ENCODE measurements around the gene ACOX2. TPM values are rescaled to one million over a fixed set of nuclear protein-coding genes. Genes with fewer than 3 reads are reported as not detected.
A peak's percentile ranks its signal among the peaks of the same experiment; 100 is the strongest.

ACOX2 gene
- total RNA-seq, 2 donors from 2014 or later, result 2.3 to 5.9 TPM

DNA sequence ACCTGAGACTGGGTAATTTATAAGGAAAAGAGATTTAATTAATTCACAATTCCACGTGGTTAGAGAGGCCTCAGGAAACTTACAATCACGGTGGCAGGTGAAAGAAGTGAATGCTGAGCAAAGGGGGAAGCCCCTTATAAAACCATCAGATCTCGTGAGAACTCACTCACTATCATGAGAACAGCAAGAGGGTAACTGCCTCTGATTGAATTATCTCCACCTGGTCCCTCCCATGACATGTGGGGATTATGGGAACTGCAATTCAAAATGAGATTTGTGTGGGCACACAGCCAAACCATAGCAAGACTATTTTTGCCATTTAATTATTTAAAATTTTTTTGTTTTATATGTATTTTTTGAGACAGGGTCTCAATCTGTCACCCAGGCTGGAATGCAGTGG is 72.1 kb downstream of the ACOX2 start:
- no peak for TF ChIP-seq POLR2A (IDR thresholded peaks at IDR 0.05)
- TF ChIP-seq, protein P1, sequence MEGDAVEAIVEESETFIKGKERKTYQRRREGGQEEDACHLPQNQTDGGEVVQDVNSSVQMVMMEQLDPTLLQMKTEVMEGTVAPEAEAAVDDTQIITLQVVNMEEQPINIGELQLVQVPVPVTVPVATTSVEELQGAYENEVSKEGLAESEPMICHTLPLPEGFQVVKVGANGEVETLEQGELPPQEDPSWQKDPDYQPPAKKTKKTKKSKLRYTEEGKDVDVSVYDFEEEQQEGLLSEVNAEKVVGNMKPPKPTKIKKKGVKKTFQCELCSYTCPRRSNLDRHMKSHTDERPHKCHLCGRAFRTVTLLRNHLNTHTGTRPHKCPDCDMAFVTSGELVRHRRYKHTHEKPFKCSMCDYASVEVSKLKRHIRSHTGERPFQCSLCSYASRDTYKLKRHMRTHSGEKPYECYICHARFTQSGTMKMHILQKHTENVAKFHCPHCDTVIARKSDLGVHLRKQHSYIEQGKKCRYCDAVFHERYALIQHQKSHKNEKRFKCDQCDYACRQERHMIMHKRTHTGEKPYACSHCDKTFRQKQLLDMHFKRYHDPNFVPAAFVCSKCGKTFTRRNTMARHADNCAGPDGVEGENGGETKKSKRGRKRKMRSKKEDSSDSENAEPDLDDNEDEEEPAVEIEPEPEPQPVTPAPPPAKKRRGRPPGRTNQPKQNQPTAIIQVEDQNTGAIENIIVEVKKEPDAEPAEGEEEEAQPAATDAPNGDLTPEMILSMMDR (IDR thresholded peaks at IDR 0.05), result no peak
- no peak for DNase-seq
- H3K4me1 ChIP-seq, result peaks cover 13% of the 10 kb centered on the region
- no peak overlapping the region for H3K27ac ChIP-seq
- ATAC-seq, result no peak
- no peaks in the 10 kb centered on the region for H3K36me3 ChIP-seq (replicated peaks in 1 of 2; ENCODE audit: insufficient read depth in 1 of 2, low read depth in 2 of 2)
- no peaks in the 10 kb centered on the region for H3K9me3 ChIP-seq
- intact Hi-C loops (cut with DNase I), result no loop called here
- H3K27me3 ChIP-seq, result no peaks in the 10 kb centered on the region
- H3K4me3 ChIP-seq, result no peak overlapping the region
- 67 to 71% methylated on average over 3 of the region's 3 CpGs for WGBS, 2 donors

DNA sequence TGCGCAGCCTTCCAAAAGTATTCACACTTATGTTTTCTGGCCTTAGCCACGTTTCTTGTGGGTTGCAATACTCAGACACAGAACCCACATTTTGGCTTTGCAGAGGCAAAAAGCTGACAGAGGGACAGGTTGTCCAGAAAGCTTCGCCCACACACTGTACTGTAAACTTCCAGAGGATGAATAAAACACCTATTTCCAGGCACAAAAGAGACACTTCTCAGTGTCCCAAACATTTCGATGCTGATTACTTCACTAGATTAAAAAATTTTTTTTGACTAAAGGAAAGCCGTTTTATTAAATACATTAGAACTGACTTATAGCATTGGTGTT is 73.1 kb downstream of the ACOX2 start:
- TF ChIP-seq, protein P1 (IDR thresholded peaks at IDR 0.05), result no peak
- TF ChIP-seq POLR2A (IDR thresholded peaks at IDR 0.05), result no peak
- intact Hi-C loops (cut with DNase I), result no loop called here
- 31 to 33% methylated on average over 5 of the region's 5 CpGs for whole genome bisulfite sequencing, 2 donors
- ATAC-seq, result no peak
- Histone ChIP-seq H3K27ac (no peak overlapping the region), H3K4me3 (no peak overlapping the region), H3K4me1 (peaks cover 13% of the 10 kb centered on the region), H3K9me3 (no peaks in the 10 kb centered on the region), H3K27me3 (no peaks in the 10 kb centered on the region), H3K36me3 (replicated peaks in 1 of 2; ENCODE audit: insufficient read depth in 1 of 2, low read depth in 2 of 2) (no peaks in the 10 kb centered on the region)
- DNase-seq, result no peak

GRCh38 chr3:58463181-58463941 is 73.6 kb downstream of the ACOX2 start:
- Histone ChIP-seq H3K27me3 (no peaks in the 10 kb centered on the region), H3K36me3 (replicated peaks in 1 of 2; ENCODE audit: insufficient read depth in 1 of 2, low read depth in 2 of 2) (no peaks in the 10 kb centered on the region), H3K4me1 (peaks cover 13% of the 10 kb centered on the region), H3K9me3 (no peaks in the 10 kb centered on the region), H3K27ac (no peak overlapping the region), H3K4me3 (no peak overlapping the region)
- WGBS, 2 donors, result 8 to 11% methylated on average over 12 to 18 of the region's 18 CpGs
- TF ChIP-seq POLR2A (IDR thresholded peaks at IDR 0.05), result no peak
- TF ChIP-seq, protein P1 (IDR thresholded peaks at IDR 0.05), result peak; percentile 70 to 83 (median 75)
- ATAC-seq (peak; percentile 84), DNase-seq (peak; percentile 73 to 80 (median 78))
- intact Hi-C loops (cut with DNase I), result no loop called here

DNA sequence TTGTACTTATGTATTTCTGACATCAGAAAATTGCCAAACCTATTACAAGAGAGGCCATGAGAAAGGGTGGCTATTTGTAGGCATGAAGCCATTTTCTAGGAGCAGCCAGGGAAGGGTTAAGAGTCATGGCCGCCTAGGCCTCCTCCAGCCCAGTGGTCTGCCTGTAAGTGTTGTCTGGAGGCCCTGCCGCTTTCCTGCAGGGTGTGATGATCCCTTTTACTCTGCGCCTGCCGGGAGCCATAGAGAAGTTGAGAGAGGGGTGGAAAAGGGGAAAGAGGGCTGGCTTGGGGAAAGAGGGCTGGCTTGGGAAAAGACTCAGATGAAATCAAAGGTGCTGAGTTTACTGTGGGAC is 74.2 kb downstream of the ACOX2 start:
- Histone ChIP-seq H3K36me3 (replicated peaks in 1 of 2; ENCODE audit: insufficient read depth in 1 of 2, low read depth in 2 of 2) (no peaks in the 10 kb centered on the region), H3K9me3 (no peaks in the 10 kb centered on the region), H3K27ac (no peak overlapping the region), H3K4me3 (no peak overlapping the region), H3K4me1 (peaks cover 13% of the 10 kb centered on the region), H3K27me3 (no peaks in the 10 kb centered on the region)
- TF ChIP-seq, protein P1 (IDR thresholded peaks at IDR 0.05), result no peak
- no peak for TF ChIP-seq POLR2A (IDR thresholded peaks at IDR 0.05)
- DNase-seq, result no peak
- intact Hi-C loops (cut with DNase I), result no loop called here
- ATAC-seq, result no peak
- 70 to 74% methylated on average over 4 of the region's 4 CpGs for WGBS, 2 donors

- intact Hi-C loops (cut with DNase I), result no loop called here
- Histone ChIP-seq H3K27me3 (no peaks in the 10 kb centered on the region), H3K9me3 (no peaks in the 10 kb centered on the region), H3K4me3 (no peak overlapping the region), H3K36me3 (replicated peaks in 1 of 2; ENCODE audit: insufficient read depth in 1 of 2, low read depth in 2 of 2) (no peaks in the 10 kb centered on the region), H3K27ac (no peak overlapping the region), H3K4me1 (peaks cover 13% of the 10 kb centered on the region)
- TF ChIP-seq POLR2A (IDR thresholded peaks at IDR 0.05), result no peak
- TF ChIP-seq, protein P1 (IDR thresholded peaks at IDR 0.05), result no peak
- DNase-seq, result no peak
- WGBS, 2 donors, result 79 to 82% methylated on average over 4 of the region's 4 CpGs
- ATAC-seq, result no peak
These were observed 77.8 kb downstream of the ACOX2 start for GRCh38 chr3:58459160-58459559.

All from body of pancreas (tissue), 4 donors.